Endodermal cell (in vitro differentiated cells): ENCODE data around the gene S1PR2. TPM values are rescaled to one million over a fixed set of nuclear protein-coding genes. Genes with fewer than 3 reads are reported as not detected.

Experiments used
- DNase-seq: peaks from one replicate; pipeline ENCODE4 v3.0.0-alpha.2; 2017
- H3K27ac ChIP-seq: 2 replicates; pipeline ENCODE4 v1.5.1; 2013; ENCODE audit warnings: mild to moderate bottlenecking, low read depth, low read length, moderate library complexity
- H3K27me3 ChIP-seq: 2 replicates; pipeline ENCODE4 v1.6.1; 2013; ENCODE audit warnings: mild to moderate bottlenecking, low read length, moderate library complexity; ENCODE audit not compliant: insufficient read depth, control insufficient read depth, poor library complexity, severe bottlenecking
- H3K36me3 ChIP-seq: 2 replicates; pipeline ENCODE4 v1.7.0; 2013; ENCODE audit warnings: mild to moderate bottlenecking, low read length, moderate library complexity; ENCODE audit not compliant: control insufficient read depth, insufficient read depth
- H3K4me1 ChIP-seq: one replicate; pipeline ENCODE4 v1.7.0; 2013; ENCODE audit warnings: low read length; ENCODE audit not compliant: control insufficient read depth, insufficient read depth
- H3K4me3 ChIP-seq: 2 replicates; pipeline ENCODE4 v1.5.1; 2013; ENCODE audit warnings: mild to moderate bottlenecking, low read length, moderate library complexity
- H3K9ac ChIP-seq: 2 replicates; pipeline ENCODE4 v1.6.1; 2013; ENCODE audit warnings: mild to moderate bottlenecking, low read length, moderate library complexity; ENCODE audit not compliant: poor library complexity, severe bottlenecking; ENCODE audit errors: extremely low read depth
- H3K9me3 ChIP-seq: 2 replicates; pipeline ENCODE4 v1.6.1; 2013; ENCODE audit warnings: mild to moderate bottlenecking, low read length, moderate library complexity; ENCODE audit not compliant: control insufficient read depth
- H3K27ac Mint-ChIP-seq: 2 replicates; pipeline ENCODE4 v1.8.0; 2020; ENCODE audit warnings: mixed read lengths
- H3K27me3 Mint-ChIP-seq: 2 replicates; pipeline ENCODE4 v1.8.0; 2021; ENCODE audit warnings: mild to moderate bottlenecking, mixed read lengths; ENCODE audit not compliant: insufficient read depth
- H3K36me3 Mint-ChIP-seq: 2 replicates; pipeline ENCODE4 v1.8.0; 2020; ENCODE audit warnings: low read depth, mixed read lengths
- H3K4me1 Mint-ChIP-seq: 2 replicates; pipeline ENCODE4 v1.8.0; 2020; ENCODE audit warnings: mixed read lengths
- H3K4me3 Mint-ChIP-seq: 2 replicates; pipeline ENCODE4 v1.8.0; 2020; ENCODE audit warnings: mild to moderate bottlenecking, moderate library complexity, mixed read lengths
- H3K9me3 Mint-ChIP-seq: 2 replicates; pipeline ENCODE4 v1.8.0; 2020; ENCODE audit warnings: mild to moderate bottlenecking, mixed read lengths
- CTCF ChIP-seq: fragments of 200-600 bp; sonication (generic); conservative IDR thresholded peaks from 2 replicates; pipeline ENCODE4 v1.5.0; 2021; ENCODE audit warnings: antibody characterized with exemption, mild to moderate bottlenecking
- WGBS, 2 experiments: methylation state at CpG; one replicate each; pipeline versions ENCODE4 v1.1.5 to v1.1.7; 2013; ENCODE audit warnings: missing lambda C conversion rate in 2 of 2, mixed read lengths in 1 of 2; ENCODE audit not compliant: insufficient coverage in 1 of 2, insufficient read length in 1 of 2; 5-methylcytosine and 5-hydroxymethylcytosine counted together
- total RNA-seq, 2 donors: library from RNA; stranded (reverse); fragmentation: NEBNext Ultra II Directional in 1 of 2; extraction: Animal tissue kit (Norgen Biotek cat#: 25700) in 1 of 2; gene quantifications; 2 replicates in 1 of 2; 3 replicates in 1 of 2; pipeline ENCODE4 v1.2.1, GENCODE V29; 2021

The S1PR2 gene
- total RNA-seq, 2 donors from 2014 or later = 11.0 to 16.4 TPM

- H3K9me3 ChIP-seq = no peaks in the 10 kb centered on the region
- H3K27me3 Mint-ChIP-seq = no peaks in the 10 kb centered on the region
- no peak overlapping the region for H3K4me3 ChIP-seq
- H3K9ac ChIP-seq = no peak overlapping the region
- DNase-seq = peak; percentile 83
- H3K27ac ChIP-seq = no peak overlapping the region
- peak; percentile 73 for TF ChIP-seq CTCF
- H3K27me3 ChIP-seq = no peaks in the 10 kb centered on the region
- WGBS, 2 experiments = 70 to 85% methylated on average over 2 to 3 of the region's 3 CpGs
- H3K27ac Mint-ChIP-seq = no peak overlapping the region
- no peaks in the 10 kb centered on the region for H3K4me1 Mint-ChIP-seq
- peaks cover 10% of the 10 kb centered on the region for H3K36me3 Mint-ChIP-seq
- H3K4me3 Mint-ChIP-seq = no peak overlapping the region
- no peaks in the 10 kb centered on the region for H3K36me3 ChIP-seq
- no peaks in the 10 kb centered on the region for H3K4me1 ChIP-seq
- H3K9me3 Mint-ChIP-seq = no peaks in the 10 kb centered on the region
These were observed 11.5 kb downstream of the S1PR2 start for GRCh38 chr19:10219678-10220077.

- H3K9me3 Mint-ChIP-seq = no peaks in the 10 kb centered on the region
- no peak for DNase-seq
- H3K27ac Mint-ChIP-seq = no peak overlapping the region
- 72 to 92% methylated on average over 2 to 9 of the region's 9 CpGs for WGBS, 2 experiments
- H3K36me3 Mint-ChIP-seq = no peaks in the 10 kb centered on the region
- Histone ChIP-seq H3K27ac (no peak overlapping the region), H3K4me1 (no peaks in the 10 kb centered on the region), H3K9ac (no peak overlapping the region), H3K9me3 (no peaks in the 10 kb centered on the region), H3K27me3 (no peaks in the 10 kb centered on the region), H3K4me3 (no peak overlapping the region), H3K36me3 (no peaks in the 10 kb centered on the region)
- H3K27me3 Mint-ChIP-seq = no peaks in the 10 kb centered on the region
- TF ChIP-seq CTCF = no peak
- H3K4me3 Mint-ChIP-seq = no peak overlapping the region
- H3K4me1 Mint-ChIP-seq = no peaks in the 10 kb centered on the region
These were observed 14.0 kb downstream of the S1PR2 start for GRCh38 chr19:10217085-10217484.

GRCh38 chr19:10214784-10215183 is 16.3 kb downstream of the S1PR2 start:
- no peak overlapping the region for H3K4me3 Mint-ChIP-seq
- Histone ChIP-seq H3K27ac (no peak overlapping the region), H3K9ac (no peak overlapping the region), H3K4me1 (no peaks in the 10 kb centered on the region), H3K36me3 (no peaks in the 10 kb centered on the region), H3K4me3 (no peak overlapping the region), H3K9me3 (no peaks in the 10 kb centered on the region), H3K27me3 (no peaks in the 10 kb centered on the region)
- no peak overlapping the region for H3K27ac Mint-ChIP-seq
- WGBS, 2 experiments = 82 to 85% methylated on average over 5 of the region's 5 CpGs
- H3K36me3 Mint-ChIP-seq = no peaks in the 10 kb centered on the region
- H3K9me3 Mint-ChIP-seq = no peaks in the 10 kb centered on the region
- no peaks in the 10 kb centered on the region for H3K27me3 Mint-ChIP-seq
- no peaks in the 10 kb centered on the region for H3K4me1 Mint-ChIP-seq
- no peak for DNase-seq
- no peak for TF ChIP-seq CTCF
